ENCODE data around the gene FAM184A.
"Not testable (repeated sequence)": the region's sequence is repeated elsewhere in the genome, so short reads cannot be mapped to it uniquely, and the experiment has no call there.

The FAM184A gene

GRCh38 chr6:119100115-119100514 is 21.7 kb upstream of the FAM184A start:
- DNase-seq, result no peak

GRCh38 chr6:119097815-119098361 is 19.4 kb upstream of the FAM184A start:
- not testable (repeated sequence) for DNase-seq

GRCh38 chr6:119096721-119097565 is 18.5 kb upstream of the FAM184A start:
- no peak for DNase-seq

- no peak for DNase-seq
Observed at GRCh38 chr6:119090256-119090655, 11.8 kb upstream of the FAM184A start.

- DNase-seq, result no peak
Observed at GRCh38 chr6:119084784-119085183, 6.3 kb upstream of the FAM184A start.

- DNase-seq, result no peak
Observed at GRCh38 chr6:119083007-119083406, 4.5 kb upstream of the FAM184A start.

- DNase-seq, result peak; percentile 78
Observed at GRCh38 chr6:119079283-119079809, 882 bp upstream of the FAM184A start.

- no peak for DNase-seq
Observed at GRCh38 chr6:119077643-119078375, 655 bp downstream of the FAM184A start.

- no peak for DNase-seq
Observed at GRCh38 chr6:119077391-119077642, 1.1 kb downstream of the FAM184A start.

- no peak for DNase-seq
Observed at GRCh38 chr6:119076576-119077390, 1.7 kb downstream of the FAM184A start.

GRCh38 chr6:119076173-119076572 is 2.3 kb downstream of the FAM184A start:
- no peak for DNase-seq

- no peak for DNase-seq
Observed at GRCh38 chr6:119075200-119075981, 3.1 kb downstream of the FAM184A start.

- DNase-seq, result no peak
Observed at GRCh38 chr6:119073307-119074051, 5.0 kb downstream of the FAM184A start.

GRCh38 chr6:119071576-119071975 is 6.9 kb downstream of the FAM184A start:
- DNase-seq, result no peak

GRCh38 chr6:119067091-119067490 is 11.4 kb downstream of the FAM184A start:
- no peak for DNase-seq

- DNase-seq, result no peak
Observed at GRCh38 chr6:119066517-119066916, 11.9 kb downstream of the FAM184A start.

GRCh38 chr6:119065955-119066354 is 12.5 kb downstream of the FAM184A start:
- DNase-seq, result no peak

- no peak for DNase-seq
Observed at GRCh38 chr6:119065382-119065781, 13.1 kb downstream of the FAM184A start.

GRCh38 chr6:119063491-119063890 is 15.0 kb downstream of the FAM184A start:
- DNase-seq, result no peak

- no peak for DNase-seq
Observed at GRCh38 chr6:119061215-119061614, 17.2 kb downstream of the FAM184A start.

- DNase-seq, result no peak
Observed at GRCh38 chr6:119060255-119060907, 18.1 kb downstream of the FAM184A start.
